GM12878 (cell line): ENCODE results near the gene SLC35F3. TPM values are rescaled to one million over a fixed set of nuclear protein-coding genes. Genes with fewer than 3 reads are reported as not detected.

Experiments
- ATAC-seq: fragments of 200-7000 bp; cut with Tn5 transposase; 3 replicates; pipeline ENCODE4 v1.9.1; 2020; ENCODE audit warnings: mild to moderate bottlenecking, moderate library complexity
- BruUV-seq: library from RNA; stranded (reverse); fragments of 400-500 nt; replicated peaks from 2 replicates; lab custom pipeline; 2021; lab: Mats Ljungman, UMichigan
- CTCF ChIA-PET: fragments of 300-600 bp; sonication (Branson Sonifier 250); formaldehyde crosslinking; extraction: SDS; loops from one replicate; lab custom pipeline; 2021; ENCODE audit warnings: inconsistent platforms; lab: Yijun Ruan, JAX
- POLR2A ChIA-PET: fragments of 350-600 bp; formaldehyde crosslinking; extraction: SDS; loops from one replicate; lab custom pipeline; 2021; ENCODE audit warnings: inconsistent platforms; lab: Charles Lee
- RAD21 ChIA-PET: fragments of 300-600 bp; sonication (Branson Sonifier 250); formaldehyde crosslinking; loops from one replicate; lab custom pipeline; 2023; ENCODE audit warnings: antibody characterized with exemption; ENCODE audit not compliant: unreplicated experiment; lab: Charles Lee
- SMC1A ChIA-PET: fragments of 300-600 bp; sonication (Branson Sonifier 250); formaldehyde crosslinking; loops from one replicate; lab custom pipeline; 2023; ENCODE audit not compliant: unreplicated experiment, uncharacterized antibody; lab: Charles Lee
- DNase-seq: peaks from one replicate; pipeline ENCODE4 v3.0.0-alpha.2; 2011; ENCODE audit warnings: low read depth, low spot score
- FAIRE-seq: peaks from 3 replicates; lab custom pipeline; 2011; peaks lifted over from hg19 to GRCh38; lab: Jason Lieb, UNC
- H2AFZ ChIP-seq: 2 replicates; pipeline ENCODE4 v1.6.0; 2011; ENCODE audit warnings: low read depth, low read length, control low read depth; ENCODE audit not compliant: control insufficient read depth
- H3K27ac ChIP-seq: 2 replicates; pipeline ENCODE4 v1.5.1; 2011; ENCODE audit warnings: control low read depth; ENCODE audit not compliant: control insufficient read depth, insufficient read depth
- H3K27me3 ChIP-seq, 2 experiments: replicated peaks in 1 of 2; 2 replicates each; pipeline versions ENCODE4 v1.6.0 to v1.6.1; 2011; ENCODE audit warnings: low read length in 1 of 2; ENCODE audit not compliant: control insufficient read depth in 2 of 2, insufficient read depth in 2 of 2
- H3K36me3 ChIP-seq, 2 experiments: 2 replicates each; pipeline ENCODE4 v1.5.1; 2011; ENCODE audit warnings: low read length in 1 of 2; ENCODE audit not compliant: control insufficient read depth in 2 of 2, insufficient read depth in 2 of 2
- H3K4me1 ChIP-seq: 2 replicates; pipeline ENCODE4 v1.6.1; 2011; ENCODE audit warnings: mild to moderate bottlenecking, low read length, moderate library complexity, mixed read lengths; ENCODE audit not compliant: control insufficient read depth, insufficient read depth
- H3K4me2 ChIP-seq: 2 replicates; pipeline ENCODE4 v1.6.0; 2011; ENCODE audit warnings: control low read depth; ENCODE audit not compliant: control insufficient read depth, insufficient read depth
- H3K4me3 ChIP-seq: fragments of 200-600 bp; sonication (generic); 2 replicates; pipeline ENCODE4 v1.5.1; 2016
- H3K79me2 ChIP-seq: 2 replicates; pipeline ENCODE4 v1.6.0; 2011; ENCODE audit warnings: low read length; ENCODE audit not compliant: control insufficient read depth, insufficient read depth
- H3K9ac ChIP-seq: 2 replicates; pipeline ENCODE4 v1.8.0; 2011; ENCODE audit warnings: low read length, control low read depth, mixed read lengths; ENCODE audit not compliant: control insufficient read depth, insufficient read depth
- H3K9me3 ChIP-seq: replicated peaks from 3 replicates; pipeline ENCODE4 v1.5.1; 2011; ENCODE audit warnings: mild to moderate bottlenecking, low read length; ENCODE audit not compliant: control insufficient read depth, insufficient read depth
- H4K20me1 ChIP-seq: 2 replicates; pipeline ENCODE4 v1.6.0; 2011; ENCODE audit not compliant: control insufficient read depth, insufficient read depth
- ATF7 ChIP-seq: fragments of 450-650 bp; IDR thresholded peaks from 2 replicates; pipeline ENCODE4 v1.6.1; 2016; ENCODE audit warnings: low read depth, mild to moderate bottlenecking
- BHLHE40 ChIP-seq, 2 experiments: fragments of 450-650 bp in 1 of 2; IDR thresholded peaks; 2 replicates each; pipeline ENCODE4 v1.6.1; 2011 to 2017; ENCODE audit warnings: low read depth in 2 of 2, borderline replicate concordance in 1 of 2, improper control_type of control experiment in 1 of 2, low read length in 1 of 2, mild to moderate bottlenecking in 1 of 2
- CREB1 ChIP-seq: IDR thresholded peaks from 2 replicates; pipeline ENCODE4 v1.6.1; 2012; ENCODE audit warnings: low read depth, mild to moderate bottlenecking, inconsistent platforms
- E4F1 ChIP-seq: fragments of 450-650 bp; IDR thresholded peaks from 2 replicates; pipeline ENCODE4 v1.6.1; 2018; ENCODE audit warnings: borderline replicate concordance, mild to moderate bottlenecking; ENCODE audit not compliant: partially characterized antibody
- FOXK2 ChIP-seq: fragments of 450-650 bp; IDR thresholded peaks from 2 replicates; pipeline ENCODE4 v1.6.1; 2017; ENCODE audit warnings: mild to moderate bottlenecking, moderate library complexity
- HSF1 ChIP-seq: fragments of 150-350 bp; IDR thresholded peaks from 2 replicates; pipeline ENCODE4 v1.6.1; 2014; ENCODE audit warnings: mild to moderate bottlenecking, low read depth, low read length
- IRF5 ChIP-seq: fragments of 450-650 bp; IDR thresholded peaks from 2 replicates; pipeline ENCODE4 v1.6.1; 2017; ENCODE audit warnings: borderline replicate concordance
- MYB ChIP-seq: fragments of 150-350 bp; IDR thresholded peaks from 2 replicates; pipeline ENCODE4 v1.6.1; 2014; ENCODE audit warnings: mild to moderate bottlenecking, low read depth, low read length, borderline replicate concordance
- NKRF ChIP-seq: fragments of 450-650 bp; conservative IDR thresholded peaks from 2 replicates; pipeline ENCODE4 v1.6.1; 2017; ENCODE audit warnings: mild to moderate bottlenecking, moderate library complexity
- NR2C1 ChIP-seq: fragments of 450-650 bp; IDR thresholded peaks from 2 replicates; pipeline ENCODE4 v1.6.1; 2017; ENCODE audit warnings: antibody characterized with exemption, mild to moderate bottlenecking, moderate library complexity
- RCOR1 ChIP-seq: conservative IDR thresholded peaks from 2 replicates; pipeline ENCODE4 v1.6.1; 2012; ENCODE audit warnings: low read depth, low read length, improper control_type of control experiment
- TCF3 ChIP-seq: IDR thresholded peaks from 2 replicates; pipeline ENCODE4 v1.6.1; 2012; ENCODE audit warnings: low read depth, mild to moderate bottlenecking, low read length, borderline replicate concordance; ENCODE audit not compliant: insufficient read depth
- ZNF384 ChIP-seq: IDR thresholded peaks from 2 replicates; pipeline ENCODE4 v1.6.1; 2012; ENCODE audit warnings: low read depth, mild to moderate bottlenecking, low read length, improper control_type of control experiment, borderline replicate concordance
- ZNF622 ChIP-seq: fragments of 450-650 bp; IDR thresholded peaks from 2 replicates; pipeline ENCODE4 v1.6.1; 2017; ENCODE audit warnings: mild to moderate bottlenecking, inconsistent platforms
- in situ Hi-C: fragments of 300-500 bp; cut with MboI; formaldehyde crosslinking; loops from 9 replicates; pipeline ENCODE4 v1.14.3; 2018; ENCODE audit warnings: mixed read lengths
- intact Hi-C: fragments of 100-400 bp; cut with micrococcal nuclease; formaldehyde crosslinking; loops from one replicate; pipeline ENCODE4 v1.14.2; 2022; ENCODE audit not compliant: unreplicated experiment
- polyA plus RNA-seq, 11 experiments: library from polyadenylated mRNA; depleted of rRNA in 4 of 11; unstranded in 6 of 11; stranded (reverse) in 5 of 11; fragments of >200 nt; fragmentation: Nextera tagmentation in 4 of 11; fragmentation: Illumina TruSeq in 1 of 11; extraction: Ambion mirVana in 4 of 11; extraction: Trizol in 1 of 11; gene quantifications; 1 replicate in 1 of 11; 2 replicates in 10 of 11; pipeline versions ENCODE4 v1.2.1 to v1.2.3, GENCODE V29; 2011 to 2016; ENCODE audit warnings: inconsistent platforms in 2 of 11, missing spikeins in 2 of 11, low read depth in 1 of 11
- total RNA-seq, 4 experiments: library from RNA; depleted of rRNA in 3 of 4; stranded (reverse); fragments of >200 nt in 3 of 4; fragmentation: Illumina TruSeq in 1 of 4; extraction: Trizol in 1 of 4; gene quantifications; 2 replicates each; pipeline versions ENCODE4 v1.2.1 to v1.2.3, GENCODE V29; 2013 to 2021

Gene SLC35F3
- total and polyA plus RNA-seq, 10 of the 15 experiments (the other 5 are each of a cell fraction or from before 2014, with no cell fraction given) = 1.0 to 8.6 (median 5.7) TPM

GRCh38 chr1:233908092-233908491 is 3.6 kb downstream of the SLC35F3 start:
- no peak for FAIRE-seq
- H3K4me2 ChIP-seq = no peak overlapping the region
- no peak for TF ChIP-seq E4F1
- no peak for TF ChIP-seq ATF7
- TF ChIP-seq IRF5 = no peak
- TF ChIP-seq ZNF622 = no peak
- no peak for TF ChIP-seq BHLHE40 (IDR thresholded peaks at IDR 0.05; ENCODE audit: borderline replicate concordance in 1 of 2, low read depth in 2 of 2, low read length in 1 of 2)
- TF ChIP-seq RCOR1 = no peak
- TF ChIP-seq TCF3 = no peak
- TF ChIP-seq NKRF = no peak
- TF ChIP-seq FOXK2 = no peak
- TF ChIP-seq MYB = no peak
- no peak for TF ChIP-seq ZNF384
- no peak for TF ChIP-seq CREB1
- TF ChIP-seq HSF1 = no peak
- no peak for TF ChIP-seq NR2C1

More at GRCh38 chr1:233908092-233908491, 3.6 kb downstream of the SLC35F3 start:
- CTCF ChIA-PET = no interaction called here
- H3K36me3 ChIP-seq = no peaks in the 10 kb centered on the region
- H3K4me3 ChIP-seq = no peak overlapping the region
- no peaks in the 10 kb centered on the region for H3K79me2 ChIP-seq
- intact Hi-C loops = no loop called here
- POLR2A ChIA-PET = interaction anchor here (0.7 kb wide), 1 partner anchor 125 kb away, joined by 5 read pairs; no protein-coding TSS in a partner anchor
- H3K9me3 ChIP-seq = peaks cover 3% of the 10 kb centered on the region; the same call in 2 of the 3 replicates
- no peak overlapping the region for H3K9ac ChIP-seq
- peaks cover 2 to 13% of the 10 kb centered on the region in 2 experiments for H3K27me3 ChIP-seq
- BruUV-seq = no TSS peak
- RAD21 ChIA-PET = no interaction called here
- ATAC-seq (no peak), DNase-seq (no peak)
- H2AFZ ChIP-seq = no peak overlapping the region
- SMC1A ChIA-PET = no interaction called here
- H3K4me1 ChIP-seq = no peaks in the 10 kb centered on the region
- no peaks in the 10 kb centered on the region for H4K20me1 ChIP-seq
- H3K27ac ChIP-seq = no peak overlapping the region
- in situ Hi-C loops = no loop called here
